Measurements from ENCODE around the gene FIP1L1. TPM values are rescaled to one million over a fixed set of nuclear protein-coding genes. Genes with fewer than 3 reads are reported as not detected.

Gene FIP1L1
- total RNA-seq, 1 donor from 2014 or later: 29.7 TPM

DNA sequence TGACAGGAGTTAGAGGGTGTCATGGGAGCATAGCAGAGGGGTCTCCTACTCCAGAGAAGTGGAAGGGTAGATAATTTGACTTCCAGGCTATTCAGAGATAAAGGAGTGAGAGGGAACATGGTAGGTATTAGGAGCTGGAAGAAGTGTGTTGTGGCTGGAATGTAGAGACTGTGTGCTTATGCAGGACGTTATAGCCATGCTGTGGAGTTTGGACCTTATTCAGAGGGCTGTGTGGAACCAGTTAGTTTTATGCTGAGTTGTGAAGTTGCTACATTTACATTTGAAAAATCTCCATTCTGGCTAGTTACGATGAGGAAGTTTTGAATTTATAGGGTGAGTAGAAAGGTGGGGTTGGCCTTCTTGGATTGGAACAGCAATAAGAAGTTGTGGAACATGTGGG lies 67.5 kb downstream of the FIP1L1 start:
- H3K4me3 ChIP-seq: no peak overlapping the region
- intact Hi-C loops (cut with micrococcal nuclease): no loop called here
- peaks cover 38% of the 10 kb centered on the region for H3K36me3 ChIP-seq
- no peaks in the 10 kb centered on the region for H3K9me3 ChIP-seq (replicated peaks)
- no peaks in the 10 kb centered on the region for H3K4me1 ChIP-seq
- H3K27me3 ChIP-seq (ENCODE audit: low read depth): no peaks in the 10 kb centered on the region
- no peak overlapping the region for H3K27ac ChIP-seq (replicated peaks)
- TF ChIP-seq, protein P1, sequence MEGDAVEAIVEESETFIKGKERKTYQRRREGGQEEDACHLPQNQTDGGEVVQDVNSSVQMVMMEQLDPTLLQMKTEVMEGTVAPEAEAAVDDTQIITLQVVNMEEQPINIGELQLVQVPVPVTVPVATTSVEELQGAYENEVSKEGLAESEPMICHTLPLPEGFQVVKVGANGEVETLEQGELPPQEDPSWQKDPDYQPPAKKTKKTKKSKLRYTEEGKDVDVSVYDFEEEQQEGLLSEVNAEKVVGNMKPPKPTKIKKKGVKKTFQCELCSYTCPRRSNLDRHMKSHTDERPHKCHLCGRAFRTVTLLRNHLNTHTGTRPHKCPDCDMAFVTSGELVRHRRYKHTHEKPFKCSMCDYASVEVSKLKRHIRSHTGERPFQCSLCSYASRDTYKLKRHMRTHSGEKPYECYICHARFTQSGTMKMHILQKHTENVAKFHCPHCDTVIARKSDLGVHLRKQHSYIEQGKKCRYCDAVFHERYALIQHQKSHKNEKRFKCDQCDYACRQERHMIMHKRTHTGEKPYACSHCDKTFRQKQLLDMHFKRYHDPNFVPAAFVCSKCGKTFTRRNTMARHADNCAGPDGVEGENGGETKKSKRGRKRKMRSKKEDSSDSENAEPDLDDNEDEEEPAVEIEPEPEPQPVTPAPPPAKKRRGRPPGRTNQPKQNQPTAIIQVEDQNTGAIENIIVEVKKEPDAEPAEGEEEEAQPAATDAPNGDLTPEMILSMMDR (IDR thresholded peaks at IDR 0.05; ENCODE audit: borderline replicate concordance): no peak
- DNase-seq: no peak

DNA sequence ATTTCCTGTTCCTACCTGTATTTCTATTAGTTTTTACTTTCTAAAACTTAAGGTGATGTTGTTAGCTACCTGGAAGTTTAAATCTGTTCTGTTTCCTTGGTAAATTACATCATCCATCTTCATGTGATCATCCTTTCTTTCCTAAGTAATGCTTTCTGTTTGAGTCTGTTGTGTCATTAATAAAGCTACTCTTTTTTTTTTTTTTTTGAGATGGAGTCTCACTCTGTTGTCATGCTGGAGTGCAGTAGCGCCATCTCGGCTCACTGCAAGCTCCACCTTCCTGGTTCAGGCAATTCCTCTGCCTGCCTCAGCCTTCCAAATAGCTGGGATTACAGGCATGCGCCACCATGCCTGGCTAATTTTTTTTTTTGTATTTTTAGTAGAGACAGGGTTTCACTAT lies 73.3 kb downstream of the FIP1L1 start:
- peaks cover 44% of the 10 kb centered on the region for H3K36me3 ChIP-seq
- TF ChIP-seq, protein P1 (IDR thresholded peaks at IDR 0.05; ENCODE audit: borderline replicate concordance): no peak
- H3K27me3 ChIP-seq (ENCODE audit: low read depth): no peaks in the 10 kb centered on the region
- H3K27ac ChIP-seq (replicated peaks): no peak overlapping the region
- H3K4me3 ChIP-seq: no peak overlapping the region
- no peaks in the 10 kb centered on the region for H3K9me3 ChIP-seq (replicated peaks)
- no peak for DNase-seq
- intact Hi-C loops (cut with micrococcal nuclease): no loop called here
- H3K4me1 ChIP-seq: peaks cover 8% of the 10 kb centered on the region

DNA sequence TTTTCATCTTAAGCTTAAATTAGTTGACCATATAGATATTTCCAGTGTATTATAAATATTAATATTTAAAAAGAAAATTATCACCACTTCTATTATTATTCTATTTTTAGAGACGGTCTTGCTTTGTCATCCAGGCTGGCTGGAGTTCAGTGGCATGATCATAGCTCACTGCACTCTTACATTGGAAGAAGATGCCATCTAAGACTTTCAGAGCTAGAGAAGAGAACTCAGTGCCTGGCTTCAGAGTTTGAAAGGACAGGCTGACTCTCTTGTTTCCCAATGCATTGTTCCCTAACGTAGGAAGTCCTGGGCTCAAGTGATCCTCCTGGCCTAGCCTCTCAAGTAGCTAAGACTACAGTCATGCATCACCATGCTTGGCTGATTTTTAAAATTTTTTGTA lies 75.9 kb downstream of the FIP1L1 start:
- H3K27ac ChIP-seq (replicated peaks): no peak overlapping the region
- intact Hi-C loops (cut with micrococcal nuclease): no loop called here
- H3K9me3 ChIP-seq (replicated peaks): no peaks in the 10 kb centered on the region
- no peak overlapping the region for H3K4me3 ChIP-seq
- H3K36me3 ChIP-seq: peaks cover 52% of the 10 kb centered on the region
- no peaks in the 10 kb centered on the region for H3K27me3 ChIP-seq (ENCODE audit: low read depth)
- TF ChIP-seq, protein P1 (IDR thresholded peaks at IDR 0.05; ENCODE audit: borderline replicate concordance): no peak
- H3K4me1 ChIP-seq: peaks cover 8% of the 10 kb centered on the region
- no peak for DNase-seq

DNA sequence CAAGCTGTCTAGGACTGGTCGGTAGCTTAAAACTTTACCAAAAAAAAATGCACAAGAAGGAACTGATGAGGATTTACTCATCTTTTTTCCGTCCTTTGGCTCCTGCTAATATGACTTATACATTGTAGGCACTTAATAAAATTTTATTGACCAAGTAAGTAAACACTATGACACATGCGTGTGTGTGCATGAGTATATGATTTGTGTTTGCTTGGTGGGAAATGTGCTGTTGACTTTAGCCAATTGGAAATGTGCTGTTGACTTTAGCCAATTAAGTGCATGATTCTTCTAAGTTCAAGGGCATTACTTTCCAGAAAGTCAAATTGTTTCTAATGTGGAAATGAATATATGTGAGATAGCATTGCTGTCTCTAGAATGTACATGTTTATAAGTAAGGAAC lies 78.3 kb downstream of the FIP1L1 start:
- H3K27me3 ChIP-seq (ENCODE audit: low read depth): no peaks in the 10 kb centered on the region
- H3K9me3 ChIP-seq (replicated peaks): no peaks in the 10 kb centered on the region
- H3K27ac ChIP-seq (replicated peaks): no peak overlapping the region
- DNase-seq: no peak
- TF ChIP-seq, protein P1 (IDR thresholded peaks at IDR 0.05; ENCODE audit: borderline replicate concordance): no peak
- intact Hi-C loops (cut with micrococcal nuclease): no loop called here
- no peak overlapping the region for H3K4me3 ChIP-seq
- peaks cover 8% of the 10 kb centered on the region for H3K4me1 ChIP-seq
- H3K36me3 ChIP-seq: peaks cover 76% of the 10 kb centered on the region

DNA sequence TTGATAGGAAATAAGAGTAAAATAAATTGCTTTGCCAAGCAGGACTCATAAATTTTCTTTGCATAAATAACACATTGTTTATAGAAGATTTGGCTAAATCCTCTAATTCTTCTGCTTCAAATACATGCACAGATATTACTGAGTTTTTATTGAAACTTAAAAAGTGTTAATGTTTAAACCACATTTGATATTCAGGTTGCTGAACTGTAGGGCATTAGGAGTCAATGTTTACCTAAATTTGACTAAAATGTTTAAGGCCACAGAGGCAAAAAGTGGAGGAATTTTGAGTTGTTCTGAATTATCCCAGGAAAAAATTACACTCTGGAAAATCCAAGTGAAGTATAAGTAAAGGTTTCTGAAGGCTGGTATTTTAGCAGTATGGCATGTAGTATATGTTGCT lies 78.7 kb downstream of the FIP1L1 start:
- H3K36me3 ChIP-seq: peaks cover 80% of the 10 kb centered on the region
- DNase-seq: no peak
- H3K9me3 ChIP-seq (replicated peaks): no peaks in the 10 kb centered on the region
- TF ChIP-seq, protein P1 (IDR thresholded peaks at IDR 0.05; ENCODE audit: borderline replicate concordance): no peak
- peaks cover 8% of the 10 kb centered on the region for H3K4me1 ChIP-seq
- no peak overlapping the region for H3K27ac ChIP-seq (replicated peaks)
- intact Hi-C loops (cut with micrococcal nuclease): no loop called here
- H3K4me3 ChIP-seq: no peak overlapping the region
- H3K27me3 ChIP-seq (ENCODE audit: low read depth): no peaks in the 10 kb centered on the region

DNA sequence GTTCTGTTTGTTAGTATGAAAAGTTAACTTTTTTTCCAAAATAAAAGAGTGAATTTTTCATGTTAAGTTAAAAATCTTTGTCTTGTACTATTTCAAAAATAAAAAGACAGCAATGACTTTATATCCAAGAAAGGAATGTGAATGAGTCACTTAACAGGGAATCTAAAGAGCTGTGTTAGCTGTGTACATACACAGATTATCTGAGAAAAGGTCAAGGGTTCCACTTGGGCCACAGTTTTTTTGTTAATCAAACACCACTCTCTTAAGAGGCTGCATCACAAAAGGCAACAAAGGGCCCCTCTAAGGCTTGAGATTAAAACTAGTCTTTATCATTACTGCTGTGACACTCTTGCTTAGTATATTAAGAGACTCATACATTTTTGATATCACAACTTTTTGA lies 82.1 kb downstream of the FIP1L1 start:
- no peak overlapping the region for H3K4me3 ChIP-seq
- H3K27ac ChIP-seq (replicated peaks): no peak overlapping the region
- TF ChIP-seq, protein P1 (IDR thresholded peaks at IDR 0.05; ENCODE audit: borderline replicate concordance): no peak
- no peaks in the 10 kb centered on the region for H3K9me3 ChIP-seq (replicated peaks)
- no peaks in the 10 kb centered on the region for H3K27me3 ChIP-seq (ENCODE audit: low read depth)
- no peaks in the 10 kb centered on the region for H3K4me1 ChIP-seq
- intact Hi-C loops (cut with micrococcal nuclease): no loop called here
- no peak for DNase-seq
- peaks cover 70% of the 10 kb centered on the region for H3K36me3 ChIP-seq

Data from left ventricle myocardium inferior (tissue), 1 donor.